ENCODE data around the gene DAD1. TPM values are rescaled to one million over a fixed set of nuclear protein-coding genes. Genes with fewer than 3 reads are reported as not detected.
"Not testable (repeated sequence)": the region's sequence is repeated elsewhere in the genome, so short reads cannot be mapped to it uniquely, and the experiment has no call there.

DAD1 gene
- total RNA-seq, 2 donors from 2014 or later = 91.3 to 104 TPM

- Histone ChIP-seq H3K4me1 (peaks cover 14% of the 10 kb centered on the region), H3K27me3 (no peaks in the 10 kb centered on the region), H3K27ac (no peak overlapping the region), H3K4me3 (no peak overlapping the region), H3K36me3 (replicated peaks in 1 of 2; ENCODE audit: insufficient read depth in 1 of 2, low read depth in 2 of 2) (no peaks in the 10 kb centered on the region), H3K9me3 (no peaks in the 10 kb centered on the region)
- intact Hi-C loops (cut with DNase I) = no loop called here
- no peak for DNase-seq
- TF ChIP-seq POLR2A (IDR thresholded peaks at IDR 0.05) (no peak), CTCF (IDR thresholded peaks at IDR 0.05) (no peak)
- WGBS, 2 donors = 77 to 78% methylated on average over 2 of the region's 2 CpGs
- ATAC-seq = no peak
Observed at GRCh38 chr14:22593601-22594000, 4.6 kb upstream of the DAD1 start.

GRCh38 chr14:22593189-22593588, 4.2 kb upstream of the DAD1 start:
- peaks cover 16% of the 10 kb centered on the region for H3K4me1 ChIP-seq
- no peaks in the 10 kb centered on the region for H3K36me3 ChIP-seq (replicated peaks in 1 of 2; ENCODE audit: insufficient read depth in 1 of 2, low read depth in 2 of 2)
- no peak overlapping the region for H3K4me3 ChIP-seq
- no peaks in the 10 kb centered on the region for H3K9me3 ChIP-seq
- ATAC-seq (no peak), DNase-seq (no peak)
- no peak overlapping the region for H3K27ac ChIP-seq
- H3K27me3 ChIP-seq = no peaks in the 10 kb centered on the region
- TF ChIP-seq POLR2A (IDR thresholded peaks at IDR 0.05) (no peak), CTCF (IDR thresholded peaks at IDR 0.05) (no peak)
- intact Hi-C loops (cut with DNase I) = no loop called here
- WGBS, 2 donors = 43 to 47% methylated on average over 3 of the region's 3 CpGs

GRCh38 chr14:22588526-22589095, 413 bp downstream of the DAD1 start:
- no peak for TF ChIP-seq CTCF (IDR thresholded peaks at IDR 0.05)
- no peak for TF ChIP-seq POLR2A (IDR thresholded peaks at IDR 0.05)
- DNase-seq (no peak), ATAC-seq (no peak)
- H3K27me3 ChIP-seq = no peaks in the 10 kb centered on the region
- H3K9me3 ChIP-seq = no peaks in the 10 kb centered on the region
- peaks cover 57% of the 10 kb centered on the region for H3K4me1 ChIP-seq
- no peaks in the 10 kb centered on the region for H3K36me3 ChIP-seq (replicated peaks in 1 of 2; ENCODE audit: insufficient read depth in 1 of 2, low read depth in 2 of 2)
- intact Hi-C loops (cut with DNase I) = no loop called here
- H3K4me3 ChIP-seq = peak overlapping the region; percentile 58 to 59
- WGBS, 2 donors = 1 to 2% methylated on average over 14 to 17 of the region's 17 CpGs
- H3K27ac ChIP-seq = peak overlapping the region; percentile 66 to 95 (median 90)

- Histone ChIP-seq H3K4me3 (peak overlapping the region in 1 of 2 donors; percentile 59), H3K27ac (peak overlapping the region in 1 of 4 donors; percentile 90), H3K4me1 (peaks cover 57% of the 10 kb centered on the region)
- DNase-seq; H3K9me3 ChIP-seq; intact Hi-C loops (cut with DNase I); H3K36me3 ChIP-seq (replicated peaks in 1 of 2; ENCODE audit: insufficient read depth in 1 of 2, low read depth in 2 of 2); H3K27me3 ChIP-seq; ATAC-seq: not testable (repeated sequence)
- 56 to 59% methylated on average over 10 of the region's 10 CpGs for WGBS, 2 donors
Observed at GRCh38 chr14:22587677-22588422, 1.2 kb downstream of the DAD1 start.

- 82 to 87% methylated on average over 5 of the region's 5 CpGs for WGBS, 2 donors
- intact Hi-C loops (cut with DNase I) = no loop called here
- H3K9me3 ChIP-seq = no peaks in the 10 kb centered on the region
- DNase-seq (no peak), ATAC-seq (no peak)
- H3K27ac ChIP-seq = no peak overlapping the region
- no peak for TF ChIP-seq CTCF (IDR thresholded peaks at IDR 0.05)
- TF ChIP-seq POLR2A (IDR thresholded peaks at IDR 0.05) = no peak
- no peak overlapping the region for H3K4me3 ChIP-seq
- no peaks in the 10 kb centered on the region for H3K27me3 ChIP-seq
- no peaks in the 10 kb centered on the region for H3K36me3 ChIP-seq (replicated peaks in 1 of 2; ENCODE audit: insufficient read depth in 1 of 2, low read depth in 2 of 2)
- peaks cover 57% of the 10 kb centered on the region for H3K4me1 ChIP-seq
Observed at GRCh38 chr14:22587247-22587646, 1.8 kb downstream of the DAD1 start.
